Body of pancreas (tissue), 4 donors: ENCODE measurements around the gene EXTL1. TPM values are rescaled to one million over a fixed set of nuclear protein-coding genes. Genes with fewer than 3 reads are reported as not detected.
A peak's percentile ranks its signal among the peaks of the same experiment; 100 is the strongest.

Source experiments
- ATAC-seq: fragments of 150-250 bp; one replicate; pipeline ENCODE4 v1.9.1; 2016
- DNase-seq, 4 donors: peaks; one replicate each; pipeline ENCODE4 v3.0.0-alpha.2; 2019
- H3K27ac ChIP-seq, 4 donors: fragments of 200-600 bp; sonication (generic); 1 replicate in 3 of 4; 2 replicates in 1 of 4; pipeline versions ENCODE4 v1.5.1 to v1.6.1; 2016 to 2019; ENCODE audit warnings: mild to moderate bottlenecking in 1 of 4, mixed read lengths in 1 of 4, moderate library complexity in 1 of 4
- H3K27me3 ChIP-seq, 2 donors: fragments of 200-600 bp; sonication (generic); one replicate each; pipeline ENCODE4 v1.6.0; 2016; ENCODE audit warnings: mild to moderate bottlenecking in 1 of 2
- H3K36me3 ChIP-seq, 2 donors: fragments of 200-600 bp; sonication (generic); replicated peaks in 1 of 2; 2 replicates each; pipeline ENCODE4 v1.5.1; 2016; ENCODE audit warnings: low read depth in 2 of 2; ENCODE audit not compliant: insufficient read depth in 1 of 2
- H3K4me1 ChIP-seq: fragments of 200-600 bp; sonication (generic); one replicate; pipeline ENCODE4 v1.6.0; 2016
- H3K4me3 ChIP-seq, 2 donors: fragments of 200-600 bp; sonication (generic); 1 replicate in 1 of 2; 2 replicates in 1 of 2; pipeline ENCODE4 v1.5.1; 2016 to 2019
- H3K9me3 ChIP-seq, 3 donors: fragments of 200-600 bp; sonication (generic); 1 replicate in 2 of 3; 2 replicates in 1 of 3; pipeline ENCODE4 v1.5.1; 2016
- CTCF ChIP-seq, 7 experiments: fragments of 450-650 bp in 4 of 7; fragments of 200-600 bp in 3 of 7; sonication (generic) in 3 of 7; IDR thresholded peaks; one replicate each; pipeline ENCODE4 v1.5.1; 2016 to 2019; ENCODE audit warnings: antibody characterized with exemption in 7 of 7
- POLR2A ChIP-seq, 3 donors: fragments of 450-650 bp; IDR thresholded peaks; one replicate each; pipeline ENCODE4 v1.6.1; 2016; ENCODE audit warnings: antibody characterized with exemption in 3 of 3, mild to moderate bottlenecking in 2 of 3
- WGBS, 2 donors: methylation state at CpG; one replicate each; pipeline ENCODE4 v1.1.5; 2017; 5-methylcytosine and 5-hydroxymethylcytosine counted together
- intact Hi-C: fragments of 100-400 bp; cut with DNase I; formaldehyde crosslinking; loops from one replicate; pipeline ENCODE4 v1.15.1; 2023
- total RNA-seq, 2 donors: library from RNA; depleted of rRNA; stranded (reverse); fragments of >200 nt; gene quantifications; one replicate each; pipeline ENCODE4 v1.1.0, GENCODE V29; 2016

Gene EXTL1
- total RNA-seq, 2 donors from 2014 or later: not detected

DNA sequence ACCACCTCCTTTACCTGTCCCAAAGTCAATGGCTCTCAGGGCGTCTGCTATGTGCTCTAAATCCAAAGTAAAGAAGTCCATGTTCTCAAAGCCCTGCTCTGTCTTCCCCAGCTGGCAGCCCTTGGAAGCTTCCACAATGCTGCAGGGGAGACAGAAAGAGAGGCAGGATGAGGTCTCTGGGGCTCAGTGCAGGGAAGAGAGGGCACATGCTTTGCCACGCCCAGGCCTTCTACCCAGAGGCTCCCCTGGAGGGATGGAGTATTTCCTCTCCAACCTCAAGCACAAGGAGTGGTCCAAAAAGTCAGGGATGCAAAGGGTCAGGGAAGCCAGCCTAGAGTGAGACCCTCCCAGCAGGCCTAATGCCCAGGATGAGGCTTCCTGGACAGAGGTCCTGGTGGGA is 35.6 kb downstream of the EXTL1 start:
- intact Hi-C loops: no loop called here

DNA sequence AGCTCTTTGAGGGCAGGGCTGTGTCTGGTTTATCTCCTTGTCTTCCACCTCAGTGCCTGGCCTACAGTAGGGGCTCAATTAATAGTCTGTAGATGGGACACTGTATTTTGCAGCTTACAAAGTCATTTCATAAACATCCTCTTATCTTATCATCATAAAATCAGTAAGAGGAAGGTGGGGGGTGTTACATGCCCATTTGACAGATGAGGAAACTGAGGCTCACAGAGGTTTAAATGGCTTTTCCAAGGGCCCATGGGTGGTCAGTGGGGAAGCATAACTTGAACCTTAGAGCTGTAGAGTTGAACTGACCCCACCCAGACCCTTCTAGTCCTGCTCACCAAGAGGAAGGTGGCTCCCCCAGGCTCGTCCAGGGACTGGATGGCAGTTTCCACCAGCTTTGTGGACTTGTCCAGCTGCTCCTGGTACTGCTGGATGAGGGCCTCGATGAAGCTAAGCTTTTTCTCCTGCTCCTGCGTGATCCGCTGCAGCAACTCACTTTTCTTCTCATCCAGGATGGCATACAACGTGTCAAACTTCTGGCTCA is 36.5 kb downstream of the EXTL1 start:
- no peak for DNase-seq
- ATAC-seq: no peak
- Histone ChIP-seq H3K4me1 (no peaks in the 10 kb centered on the region), H3K4me3 (no peak overlapping the region), H3K27ac (no peak overlapping the region), H3K27me3 (no peaks in the 10 kb centered on the region), H3K9me3 (no peaks in the 10 kb centered on the region), H3K36me3 (no peaks in the 10 kb centered on the region)
- intact Hi-C loops: no loop called here
- TF ChIP-seq CTCF (IDR thresholded peaks at IDR 0.05) (no peak), POLR2A (IDR thresholded peaks at IDR 0.05) (no peak)
- 77 to 88% methylated on average over 5 of the region's 5 CpGs for WGBS, 2 donors

More for the DNA sequence above, 35.6 kb downstream of the EXTL1 start:
- ATAC-seq: no peak
- 87 to 100% methylated on average over 1 to 2 of the region's 2 CpGs for WGBS, 2 donors
- Histone ChIP-seq H3K27me3 (no peaks in the 10 kb centered on the region), H3K9me3 (no peaks in the 10 kb centered on the region), H3K4me1 (no peaks in the 10 kb centered on the region), H3K27ac (no peak overlapping the region), H3K36me3 (no peaks in the 10 kb centered on the region), H3K4me3 (no peak overlapping the region)
- TF ChIP-seq CTCF (IDR thresholded peaks at IDR 0.05) (no peak), POLR2A (IDR thresholded peaks at IDR 0.05) (no peak)
- no peak for DNase-seq

DNA sequence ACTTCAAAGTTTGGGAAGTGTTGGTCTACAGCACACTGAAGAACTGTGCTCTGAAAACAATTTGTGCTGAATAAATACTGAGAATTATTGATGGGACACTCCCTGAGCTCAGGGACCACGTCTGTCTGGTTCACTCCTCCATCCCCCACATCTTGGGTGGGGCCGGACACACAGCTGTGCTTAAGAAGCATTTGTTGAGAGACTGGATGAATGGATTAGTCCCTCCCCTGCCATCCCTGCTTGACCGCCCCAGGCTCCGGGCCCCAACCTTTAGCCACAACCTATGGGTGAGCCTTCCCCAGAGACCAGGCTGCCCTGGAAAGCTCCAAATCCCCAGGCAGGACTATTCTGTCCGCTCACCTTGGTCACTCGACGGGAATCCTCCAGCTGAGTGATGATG is 38.3 kb downstream of the EXTL1 start:
- no peak overlapping the region for H3K4me3 ChIP-seq
- no peak for DNase-seq
- ATAC-seq: no peak
- 75 to 77% methylated on average over 5 to 7 of the region's 7 CpGs for WGBS, 2 donors
- no peaks in the 10 kb centered on the region for H3K36me3 ChIP-seq
- no peaks in the 10 kb centered on the region for H3K9me3 ChIP-seq
- TF ChIP-seq POLR2A (IDR thresholded peaks at IDR 0.05): no peak
- no peak for TF ChIP-seq CTCF (IDR thresholded peaks at IDR 0.05)
- intact Hi-C loops: no loop called here
- H3K4me1 ChIP-seq: no peaks in the 10 kb centered on the region
- no peaks in the 10 kb centered on the region for H3K27me3 ChIP-seq
- no peak overlapping the region for H3K27ac ChIP-seq

- Histone ChIP-seq H3K27ac (no peak overlapping the region), H3K36me3 (no peaks in the 10 kb centered on the region), H3K27me3 (no peaks in the 10 kb centered on the region), H3K4me3 (no peak overlapping the region), H3K9me3 (no peaks in the 10 kb centered on the region), H3K4me1 (no peaks in the 10 kb centered on the region)
- DNase-seq (no peak), ATAC-seq (no peak)
- no peak for TF ChIP-seq POLR2A (IDR thresholded peaks at IDR 0.05)
- no peak for TF ChIP-seq CTCF (IDR thresholded peaks at IDR 0.05)
- intact Hi-C loops: no loop called here
- WGBS, 2 donors: 53 to 82% methylated on average over 3 to 12 of the region's 12 CpGs
These were observed 39.4 kb downstream of the EXTL1 start for GRCh38 chr1:26060832-26061574.

GRCh38 chr1:26064553-26064952 is 43.0 kb downstream of the EXTL1 start:
- DNase-seq (peak in 2 of 4 donors; percentile 27 to 34), ATAC-seq (peak; percentile 70)
- peak overlapping the region in 3 of 4 donors; percentile 48 to 62 (median 48) for H3K27ac ChIP-seq
- no peak overlapping the region for H3K4me3 ChIP-seq
- H3K9me3 ChIP-seq: no peaks in the 10 kb centered on the region
- no peaks in the 10 kb centered on the region for H3K27me3 ChIP-seq
- WGBS, 2 donors: 52% methylated on average over 3 of the region's 3 CpGs
- intact Hi-C loops: no loop called here
- no peak for TF ChIP-seq POLR2A (IDR thresholded peaks at IDR 0.05)
- no peak for TF ChIP-seq CTCF (IDR thresholded peaks at IDR 0.05)
- peaks cover 9% of the 10 kb centered on the region for H3K4me1 ChIP-seq
- H3K36me3 ChIP-seq: no peaks in the 10 kb centered on the region
